Neuronal stem cell (in vitro differentiated cells): ENCODE measurements around the gene CTNNA3.

Experiments used
- DNase-seq: peaks from one replicate; pipeline ENCODE4 v3.0.0-alpha.2; 2013; ENCODE audit warnings: low spot score
- H2AFZ ChIP-seq: one replicate; pipeline ENCODE4 v1.6.1; 2013; ENCODE audit warnings: mild to moderate bottlenecking, low read length, inconsistent platforms
- H2AK5ac ChIP-seq: 2 replicates; pipeline ENCODE4 v1.6.1; 2013; ENCODE audit warnings: low read depth, mild to moderate bottlenecking, inconsistent platforms, low read length, moderate library complexity, mixed read lengths
- H2BK120ac ChIP-seq: 2 replicates; pipeline ENCODE4 v1.6.1; 2013; ENCODE audit warnings: low read depth, mild to moderate bottlenecking, inconsistent platforms, low read length, moderate library complexity, mixed read lengths
- H2BK12ac ChIP-seq: one replicate; pipeline ENCODE4 v1.6.1; 2013; ENCODE audit warnings: low read length, inconsistent platforms
- H2BK15ac ChIP-seq: 2 replicates; pipeline ENCODE4 v1.6.1; 2013; ENCODE audit warnings: mild to moderate bottlenecking, low read length, inconsistent platforms, mixed read lengths
- H2BK5ac ChIP-seq: one replicate; pipeline ENCODE4 v1.6.1; 2013; ENCODE audit warnings: inconsistent platforms, mild to moderate bottlenecking, low read length, moderate library complexity
- H3K14ac ChIP-seq: one replicate; pipeline ENCODE4 v1.6.1; 2013; ENCODE audit warnings: low read length, inconsistent platforms
- H3K18ac ChIP-seq: 2 replicates; pipeline ENCODE4 v1.6.1; 2013; ENCODE audit warnings: low read length, inconsistent platforms
- H3K23ac ChIP-seq: 2 replicates; pipeline ENCODE4 v1.6.1; 2013; ENCODE audit warnings: low read depth, mild to moderate bottlenecking, mixed read lengths, low read length, inconsistent platforms; ENCODE audit not compliant: poor library complexity
- H3K27ac ChIP-seq: replicated peaks from 3 replicates; pipeline ENCODE4 v1.5.1; 2013; ENCODE audit warnings: low read length, inconsistent platforms
- H3K27me3 ChIP-seq, 3 experiments: 2 replicates each; pipeline ENCODE4 v1.6.1; 2013; ENCODE audit warnings: low read length in 3 of 3, mild to moderate bottlenecking in 2 of 3, inconsistent platforms in 1 of 3, low read depth in 1 of 3, mixed read lengths in 1 of 3, moderate library complexity in 1 of 3; ENCODE audit not compliant: control insufficient read depth in 3 of 3, insufficient read depth in 3 of 3
- H3K36me3 ChIP-seq, 2 donors: replicated peaks in 1 of 2; 2 replicates each; pipeline ENCODE4 v1.6.1; 2013; ENCODE audit warnings: low read length in 2 of 2; ENCODE audit not compliant: control insufficient read depth in 2 of 2, insufficient read depth in 2 of 2
- H3K4ac ChIP-seq: 2 replicates; pipeline ENCODE4 v1.6.1; 2013; ENCODE audit warnings: inconsistent platforms, mild to moderate bottlenecking, low read length, moderate library complexity
- H3K4me1 ChIP-seq, 2 donors: 1 replicate in 1 of 2; 2 replicates in 1 of 2; pipeline ENCODE4 v1.6.1; 2013; ENCODE audit warnings: low read length in 2 of 2, low read depth in 1 of 2; ENCODE audit not compliant: control insufficient read depth in 2 of 2, insufficient read depth in 1 of 2
- H3K4me2 ChIP-seq: one replicate; pipeline ENCODE4 v1.6.1; 2013; ENCODE audit warnings: mild to moderate bottlenecking, low read length, inconsistent platforms; ENCODE audit not compliant: insufficient read depth, poor library complexity, severe bottlenecking
- H3K4me3 ChIP-seq, 2 donors: 2 replicates each; pipeline ENCODE4 v1.5.1; 2013; ENCODE audit warnings: low read length in 2 of 2, mild to moderate bottlenecking in 2 of 2, inconsistent platforms in 1 of 2, moderate library complexity in 1 of 2
- H3K79me1 ChIP-seq: one replicate; pipeline ENCODE4 v1.6.1; 2013; ENCODE audit warnings: low read depth, mild to moderate bottlenecking, inconsistent platforms, low read length, moderate library complexity
- H3K9ac ChIP-seq: one replicate; pipeline ENCODE4 v1.6.1; 2013; ENCODE audit warnings: mild to moderate bottlenecking, low read depth, low read length, inconsistent platforms; ENCODE audit not compliant: poor library complexity
- H3K9me3 ChIP-seq, 2 donors: replicated peaks in 1 of 2; 2 replicates each; pipeline versions ENCODE3 to v1.6.1; 2013; ENCODE audit warnings: low read length in 2 of 2, mild to moderate bottlenecking in 2 of 2, inconsistent platforms in 1 of 2, low read depth in 1 of 2, mixed read lengths in 1 of 2, moderate library complexity in 1 of 2; ENCODE audit not compliant: control insufficient read depth in 2 of 2, insufficient read depth in 1 of 2
- H4K8ac ChIP-seq: one replicate; pipeline ENCODE4 v1.6.1; 2013; ENCODE audit warnings: low read depth, mild to moderate bottlenecking, inconsistent platforms, low read length, moderate library complexity
- H4K91ac ChIP-seq: one replicate; pipeline ENCODE4 v1.6.1; 2013; ENCODE audit warnings: low read length, low read depth, mild to moderate bottlenecking, inconsistent platforms; ENCODE audit not compliant: poor library complexity
- WGBS, 2 donors: extraction: QIAGEN DNeasy Blood & Tissue Kit; methylation state at CpG; one replicate each; pipeline ENCODE4 v1.1.7; 2013; ENCODE audit warnings: missing lambda C conversion rate in 2 of 2, mixed read lengths in 1 of 2; ENCODE audit not compliant: insufficient read length in 2 of 2, insufficient replicate concordance in 1 of 2; ENCODE audit errors: extremely low coverage in 2 of 2; 5-methylcytosine and 5-hydroxymethylcytosine counted together

The CTNNA3 gene

DNA sequence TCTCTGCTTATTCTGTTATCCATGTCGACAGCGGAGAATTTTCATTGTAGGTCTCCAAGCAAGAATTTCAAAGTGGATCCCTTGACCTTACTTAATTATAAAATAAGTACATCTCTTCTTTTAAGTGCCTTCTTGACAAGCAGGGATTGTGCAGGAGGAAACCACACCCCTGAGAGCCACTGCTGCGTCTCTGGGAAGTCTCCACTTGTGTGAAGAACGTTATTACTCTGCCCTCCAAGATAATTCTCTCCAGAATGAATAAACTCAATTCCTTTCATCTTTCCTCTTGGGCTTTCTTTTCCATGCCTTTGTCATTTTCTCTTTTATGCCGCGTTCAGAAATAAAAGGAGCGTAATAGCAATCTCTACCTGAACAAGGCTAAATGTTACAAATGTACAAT, 1801.0 kb downstream of the CTNNA3 start:
- no peak overlapping the region for H2BK15ac ChIP-seq
- no peak for DNase-seq
- no peak overlapping the region for H2AK5ac ChIP-seq
- no peak overlapping the region for H3K23ac ChIP-seq
- no peak overlapping the region for H4K8ac ChIP-seq
- no peaks in the 10 kb centered on the region for H3K9me3 ChIP-seq
- H3K36me3 ChIP-seq = no peaks in the 10 kb centered on the region
- H3K9ac ChIP-seq = no peak overlapping the region
- no peak overlapping the region for H3K27ac ChIP-seq
- H3K4me3 ChIP-seq = no peak overlapping the region
- H2BK5ac ChIP-seq = no peak overlapping the region
- H3K4me2 ChIP-seq = no peak overlapping the region
- H2BK12ac ChIP-seq = no peak overlapping the region
- H3K79me1 ChIP-seq = no peaks in the 10 kb centered on the region
- no peaks in the 10 kb centered on the region for H3K4me1 ChIP-seq
- H2AFZ ChIP-seq = no peak overlapping the region
- H3K27me3 ChIP-seq = no peaks in the 10 kb centered on the region
- H4K91ac ChIP-seq = no peak overlapping the region
- H3K4ac ChIP-seq = no peak overlapping the region
- no peak overlapping the region for H3K14ac ChIP-seq
- no peak overlapping the region for H3K18ac ChIP-seq
- no peak overlapping the region for H2BK120ac ChIP-seq
- no CpG with 5 or more reads among the region's 7 CpGs for WGBS, 2 donors

DNA sequence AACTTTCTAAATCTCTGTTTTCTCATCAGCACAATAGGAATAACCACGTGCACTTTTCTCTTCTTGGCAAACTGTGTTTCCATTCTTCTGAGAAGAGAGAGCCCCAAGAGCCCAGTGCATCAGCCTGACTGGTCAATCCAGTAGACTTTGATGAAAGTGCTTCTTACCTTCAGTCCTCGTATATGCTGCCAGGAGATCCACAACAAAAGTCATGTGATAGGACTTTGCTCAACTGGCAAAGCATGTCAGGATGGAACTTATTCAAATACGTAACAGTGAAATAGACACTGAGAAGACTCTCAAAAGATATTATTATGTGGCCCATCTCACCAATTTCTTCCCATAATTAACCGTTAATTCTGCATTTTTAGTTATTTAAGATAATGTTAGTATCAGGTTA, 1801.6 kb downstream of the CTNNA3 start:
- H3K4ac ChIP-seq = no peak overlapping the region
- no CpG with 5 or more reads among the region's 4 CpGs for WGBS, 2 donors

DNA sequence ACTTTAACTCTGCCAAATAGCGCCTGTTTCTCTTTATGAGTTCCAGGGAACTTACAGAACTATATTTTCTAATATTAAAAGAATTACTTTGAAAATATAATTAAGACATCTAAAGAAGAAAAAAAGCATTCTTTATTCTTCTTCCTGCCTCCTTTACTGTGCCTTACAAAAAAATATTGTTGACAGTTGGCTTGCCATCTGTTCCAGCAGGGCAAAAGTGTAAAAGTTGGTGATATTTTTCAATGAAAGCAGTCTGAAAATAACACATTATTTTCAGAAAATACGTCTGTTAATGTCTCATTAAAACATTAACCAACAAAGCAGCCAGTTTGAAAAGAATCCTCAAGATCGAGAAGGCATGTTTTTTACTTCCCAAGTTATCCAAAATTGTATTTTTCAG, 1802.3 kb downstream of the CTNNA3 start:
- Histone ChIP-seq H3K9me3 (no peaks in the 10 kb centered on the region), H4K8ac (no peak overlapping the region), H3K23ac (no peak overlapping the region), H2BK5ac (no peak overlapping the region), H3K4me1 (no peaks in the 10 kb centered on the region), H3K79me1 (no peaks in the 10 kb centered on the region), H2AK5ac (no peak overlapping the region), H4K91ac (no peak overlapping the region), H2BK15ac (no peak overlapping the region), H3K27me3 (no peaks in the 10 kb centered on the region), H3K4me3 (no peak overlapping the region), H2BK12ac (no peak overlapping the region), H3K18ac (no peak overlapping the region), H3K9ac (no peak overlapping the region), H3K4ac (no peak overlapping the region), H3K4me2 (no peak overlapping the region), H3K14ac (no peak overlapping the region), H3K36me3 (no peaks in the 10 kb centered on the region), H2AFZ (no peak overlapping the region), H3K27ac (no peak overlapping the region), H2BK120ac (no peak overlapping the region)
- no peak for DNase-seq
- WGBS, 2 donors = no CpG with 5 or more reads among the region's 3 CpGs

More for the DNA sequence above, 1801.6 kb downstream of the CTNNA3 start:
- Histone ChIP-seq H2BK5ac (no peak overlapping the region), H2AFZ (no peak overlapping the region), H3K4me2 (no peak overlapping the region), H3K4me3 (no peak overlapping the region), H2AK5ac (no peak overlapping the region), H3K4me1 (no peaks in the 10 kb centered on the region), H3K36me3 (no peaks in the 10 kb centered on the region), H3K14ac (no peak overlapping the region), H3K79me1 (no peaks in the 10 kb centered on the region), H3K9me3 (no peaks in the 10 kb centered on the region), H4K91ac (no peak overlapping the region), H2BK120ac (no peak overlapping the region), H3K27ac (no peak overlapping the region), H4K8ac (no peak overlapping the region), H2BK15ac (no peak overlapping the region), H2BK12ac (no peak overlapping the region), H3K18ac (no peak overlapping the region), H3K9ac (no peak overlapping the region), H3K23ac (no peak overlapping the region), H3K27me3 (no peaks in the 10 kb centered on the region)
- no peak for DNase-seq

DNA sequence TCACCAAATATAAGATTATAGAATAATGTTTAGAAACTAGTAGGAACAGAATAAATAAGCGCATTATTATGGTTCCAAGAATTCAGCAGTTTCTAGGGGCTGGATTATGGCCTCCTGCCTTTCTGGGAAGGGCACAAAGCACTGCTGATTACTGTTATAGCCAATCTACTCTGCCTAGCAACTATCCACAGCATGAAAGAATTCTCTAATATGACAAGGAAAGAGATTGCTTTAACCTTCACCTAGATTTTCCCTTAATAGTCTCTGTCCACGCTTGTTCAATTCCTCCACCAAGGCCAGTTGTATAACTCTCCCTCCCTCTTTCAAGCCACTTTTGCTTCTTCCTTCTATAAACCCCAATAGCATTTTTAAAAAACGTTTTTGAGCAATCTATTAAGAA, 1803.7 kb downstream of the CTNNA3 start:
- Histone ChIP-seq H3K36me3 (no peaks in the 10 kb centered on the region), H3K4ac (no peak overlapping the region), H3K9me3 (no peaks in the 10 kb centered on the region), H3K27me3 (no peaks in the 10 kb centered on the region), H2BK120ac (no peak overlapping the region), H2BK12ac (no peak overlapping the region), H4K91ac (no peak overlapping the region), H3K23ac (no peak overlapping the region), H3K79me1 (no peaks in the 10 kb centered on the region), H3K4me1 (no peaks in the 10 kb centered on the region), H2AFZ (no peak overlapping the region), H3K9ac (no peak overlapping the region), H3K4me3 (no peak overlapping the region), H2BK5ac (no peak overlapping the region), H3K4me2 (no peak overlapping the region), H3K14ac (no peak overlapping the region), H2AK5ac (no peak overlapping the region), H3K18ac (no peak overlapping the region), H2BK15ac (no peak overlapping the region), H3K27ac (no peak overlapping the region), H4K8ac (no peak overlapping the region)
- WGBS, 2 donors = no CpG with 5 or more reads among the region's 3 CpGs
- no peak for DNase-seq
